Breast epithelium (tissue), 3 donors: ENCODE results near the gene CORO7.

Source experiments
- CTCF ChIP-seq, 3 donors: fragments of 450-650 bp; IDR thresholded peaks; one replicate each; pipeline ENCODE4 v1.5.1; 2016 to 2017; ENCODE audit warnings: antibody characterized with exemption in 3 of 3, mild to moderate bottlenecking in 3 of 3, moderate library complexity in 3 of 3
- POLR2A ChIP-seq: fragments of 450-650 bp; IDR thresholded peaks from one replicate; pipeline ENCODE4 v1.6.1; 2016; ENCODE audit warnings: antibody characterized with exemption, mild to moderate bottlenecking, moderate library complexity

GRCh38 chr16:4325253-4325758, 91.1 kb downstream of the CORO7 start:
- TF ChIP-seq CTCF (IDR thresholded peaks at IDR 0.05), result no peak
- no peak for TF ChIP-seq POLR2A
